Transverse colon (tissue), 4 donors: Measurements from ENCODE around the gene SPEM1. TPM values are rescaled to one million over a fixed set of nuclear protein-coding genes. Genes with fewer than 3 reads are reported as not detected.

ENCODE experiments used
- DNase-seq: peaks from one replicate; pipeline ENCODE4 v3.0.0-alpha.2; 2019
- H3K27ac ChIP-seq, 4 donors: fragments of 200-600 bp; sonication (generic); 2 replicates each; pipeline ENCODE4 v1.5.1; 2016 to 2018; ENCODE audit warnings: inconsistent platforms in 4 of 4
- H3K27me3 ChIP-seq: fragments of 200-600 bp; sonication (generic); 2 replicates; pipeline ENCODE4 v1.5.1; 2017; ENCODE audit warnings: inconsistent platforms
- H3K36me3 ChIP-seq, 4 donors: fragments of 200-600 bp; sonication (generic); 2 replicates each; pipeline ENCODE4 v1.5.1; 2017 to 2019; ENCODE audit warnings: inconsistent platforms in 4 of 4
- H3K4me1 ChIP-seq, 4 donors: fragments of 200-600 bp; sonication (generic); 2 replicates each; pipeline ENCODE4 v1.5.1; 2017 to 2020; ENCODE audit warnings: inconsistent platforms in 4 of 4
- H3K4me3 ChIP-seq, 4 donors: fragments of 200-600 bp; sonication (generic); 1 replicate in 1 of 4; 2 replicates in 3 of 4; pipeline versions ENCODE4 v1.5.1 to v1.6.1; 2017 to 2019; ENCODE audit warnings: inconsistent platforms in 4 of 4
- H3K9me3 ChIP-seq, 2 donors: fragments of 200-600 bp; sonication (generic); 2 replicates each; pipeline ENCODE4 v1.5.1; 2017 to 2019; ENCODE audit warnings: inconsistent platforms in 2 of 2
- EP300 ChIP-seq: sonication (generic); formaldehyde crosslinking; IDR thresholded peaks from one replicate; pipeline ENCODE4 v1.6.1; 2017; ENCODE audit warnings: antibody characterized with exemption, low read depth
- POLR2A ChIP-seq: fragments of 450-650 bp; IDR thresholded peaks from one replicate; pipeline ENCODE4 v1.6.1; 2016; ENCODE audit warnings: antibody characterized with exemption, mild to moderate bottlenecking, moderate library complexity
- POLR2AphosphoS5 ChIP-seq, 3 donors: sonication (generic); formaldehyde crosslinking; IDR thresholded peaks; one replicate each; pipeline ENCODE4 v1.6.1; 2016; ENCODE audit warnings: antibody characterized with exemption in 3 of 3
- whole genome bisulfite sequencing, 2 donors: methylation state at CpG; one replicate each; pipeline ENCODE4 v1.1.5; 2018; ENCODE audit warnings: low coverage in 1 of 2; 5-methylcytosine and 5-hydroxymethylcytosine counted together
- in situ Hi-C, 4 donors: fragments of 200-750 bp; cut with MboI; loops; one replicate each; pipeline versions ENCODE4 v1.15.0 to v1.15.1; 2017; ENCODE audit warnings: low sequenced_read_pairs in 3 of 4, low pct_ligation_motif_present in 1 of 4, low pct_unique_long_range_greater_than_20kb in 1 of 4
- intact Hi-C: fragments of 100-400 bp; cut with DNase I; formaldehyde crosslinking; loops from one replicate; pipeline ENCODE4 v1.15.1; 2023; ENCODE audit warnings: low total_unique reads
- total RNA-seq, 4 donors: library from RNA; depleted of rRNA; stranded (reverse); fragments of >200 nt; gene quantifications; one replicate each; pipeline ENCODE4 v1.1.0, GENCODE V29; 2016
- TF ChIP-seq, protein P1 (sequence below), 5 experiments: fragments of 200-600 bp in 3 of 5; fragments of 450-650 bp in 2 of 5; sonication (generic) in 3 of 5; IDR thresholded peaks; 1 replicate in 2 of 5; 2 replicates in 3 of 5; pipeline ENCODE4 v1.5.1; 2016 to 2017; ENCODE audit warnings: antibody characterized with exemption in 5 of 5, inconsistent platforms in 3 of 5, mild to moderate bottlenecking in 2 of 5, moderate library complexity in 1 of 5

The SPEM1 gene
- total RNA-seq, 4 donors from 2014 or later = not detected

DNA sequence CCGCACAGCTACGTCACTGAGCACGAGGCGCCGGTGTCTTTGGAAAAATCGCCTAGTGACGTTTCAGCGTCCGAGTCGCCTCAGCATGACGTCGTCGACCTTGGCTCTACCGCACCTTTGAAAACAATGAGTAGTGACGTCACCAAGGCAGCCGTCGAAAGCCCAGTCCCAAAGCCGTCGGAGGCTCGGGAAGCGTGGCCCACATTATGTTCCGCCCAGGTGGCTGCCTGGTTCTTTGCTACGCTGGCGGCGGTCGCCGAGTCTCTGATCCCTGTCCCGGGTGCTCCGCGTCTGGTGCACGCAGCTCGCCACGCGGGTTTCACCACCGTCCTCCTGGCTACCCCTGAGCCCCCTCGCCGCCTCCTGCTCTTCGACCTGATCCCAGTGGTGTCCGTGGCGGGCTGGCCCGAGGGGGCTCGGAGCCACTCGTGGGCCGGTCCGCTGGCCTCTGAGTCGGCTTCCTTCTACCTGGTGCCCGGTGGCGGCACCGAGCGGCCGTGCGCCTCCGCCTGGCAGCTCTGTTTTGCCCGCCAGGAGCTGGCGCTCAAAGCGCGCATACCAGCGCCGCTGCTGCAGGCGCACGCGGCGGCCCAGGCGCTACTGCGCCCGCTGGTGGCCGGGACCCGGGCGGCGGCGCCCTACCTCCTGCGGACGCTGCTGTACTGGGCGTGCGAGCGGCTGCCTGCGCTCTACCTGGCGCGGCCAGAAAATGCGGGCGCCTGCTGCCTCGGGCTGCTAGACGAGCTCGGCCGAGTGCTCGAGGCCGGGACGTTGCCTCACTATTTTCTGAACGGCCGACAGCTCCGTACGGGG lies 16.6 kb downstream of the SPEM1 start:
- Histone ChIP-seq H3K4me1 (peaks cover 26 to 51% (median 43%) of the 10 kb centered on the region in 4 donors), H3K4me3 (peak overlapping the region; percentile 18 to 79 (median 36)), H3K27me3 (peaks cover 40% of the 10 kb centered on the region), H3K9me3 (no peaks in the 10 kb centered on the region), H3K27ac (peak overlapping the region; percentile 82 to 90 (median 87)), H3K36me3 (no peaks in the 10 kb centered on the region)
- TF ChIP-seq POLR2AphosphoS5 (IDR thresholded peaks at IDR 0.05) (peak in 2 of 3 donors; percentile 56 to 68), POLR2A (peak; percentile 63), EP300 (no peak)
- TF ChIP-seq, protein P1, sequence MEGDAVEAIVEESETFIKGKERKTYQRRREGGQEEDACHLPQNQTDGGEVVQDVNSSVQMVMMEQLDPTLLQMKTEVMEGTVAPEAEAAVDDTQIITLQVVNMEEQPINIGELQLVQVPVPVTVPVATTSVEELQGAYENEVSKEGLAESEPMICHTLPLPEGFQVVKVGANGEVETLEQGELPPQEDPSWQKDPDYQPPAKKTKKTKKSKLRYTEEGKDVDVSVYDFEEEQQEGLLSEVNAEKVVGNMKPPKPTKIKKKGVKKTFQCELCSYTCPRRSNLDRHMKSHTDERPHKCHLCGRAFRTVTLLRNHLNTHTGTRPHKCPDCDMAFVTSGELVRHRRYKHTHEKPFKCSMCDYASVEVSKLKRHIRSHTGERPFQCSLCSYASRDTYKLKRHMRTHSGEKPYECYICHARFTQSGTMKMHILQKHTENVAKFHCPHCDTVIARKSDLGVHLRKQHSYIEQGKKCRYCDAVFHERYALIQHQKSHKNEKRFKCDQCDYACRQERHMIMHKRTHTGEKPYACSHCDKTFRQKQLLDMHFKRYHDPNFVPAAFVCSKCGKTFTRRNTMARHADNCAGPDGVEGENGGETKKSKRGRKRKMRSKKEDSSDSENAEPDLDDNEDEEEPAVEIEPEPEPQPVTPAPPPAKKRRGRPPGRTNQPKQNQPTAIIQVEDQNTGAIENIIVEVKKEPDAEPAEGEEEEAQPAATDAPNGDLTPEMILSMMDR (IDR thresholded peaks at IDR 0.05) = peak in 4 of 5 experiments; percentile 70 to 90 (median 81)
- 7% methylated on average over 87 of the region's 92 CpGs; no CpG with 5 or more reads in 1 of the 2 donors for WGBS, 2 donors
- intact Hi-C loops = loop anchor here (1.0 kb wide), 1 partner anchor 80 kb away; no protein-coding TSS in a partner anchor
- in situ Hi-C loops = loop anchor here in 2 of 4 donors (10.0 kb wide), 2 partner anchors 72 to 82 kb away; partner anchors contain the start of genes KCTD11 (in 1 of the 2) and TMEM95 (in 1 of the 2)
- DNase-seq = peak; percentile 88

DNA sequence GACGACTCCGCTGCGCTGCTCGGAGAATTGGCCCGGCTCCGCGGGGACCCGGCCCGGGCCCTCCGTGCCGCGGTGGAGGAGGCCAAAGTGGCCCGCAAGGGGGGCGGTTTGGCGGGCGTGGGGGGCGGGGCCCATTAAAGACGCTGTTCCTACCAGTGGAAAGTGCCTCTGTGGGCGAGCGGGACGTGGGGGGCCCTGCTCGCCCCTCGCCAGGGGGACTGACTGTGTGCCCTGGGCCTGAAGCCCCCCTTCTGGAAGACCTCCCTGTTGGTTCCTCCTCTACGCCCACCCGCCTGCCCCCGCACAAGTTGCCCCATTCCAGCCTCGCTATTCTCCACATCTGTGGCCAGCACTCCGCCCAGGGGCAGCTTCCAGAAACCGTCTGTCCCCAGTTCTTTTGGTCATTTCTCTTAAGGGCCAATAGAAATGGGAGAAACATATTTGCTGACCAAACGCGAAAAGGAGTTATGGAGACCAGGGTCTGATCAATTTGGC lies 17.3 kb downstream of the SPEM1 start:
- Histone ChIP-seq H3K27me3 (peaks cover 44% of the 10 kb centered on the region), H3K27ac (peak overlapping the region; percentile 82 to 90 (median 87)), H3K36me3 (no peaks in the 10 kb centered on the region), H3K9me3 (no peaks in the 10 kb centered on the region), H3K4me1 (peaks cover 26 to 51% (median 43%) of the 10 kb centered on the region in 4 donors), H3K4me3 (peak overlapping the region; percentile 14 to 79 (median 32))
- WGBS, 2 donors = 38 to 40% methylated on average over 3 to 27 of the region's 31 CpGs
- TF ChIP-seq POLR2A (no peak), POLR2AphosphoS5 (IDR thresholded peaks at IDR 0.05) (no peak), EP300 (no peak)
- TF ChIP-seq, protein P1 (IDR thresholded peaks at IDR 0.05) = no peak
- no peak for DNase-seq
- in situ Hi-C loops = loop anchor here in 2 of 4 donors (10.0 kb wide), 2 partner anchors 73 to 83 kb away; partner anchors contain the start of genes KCTD11 (in 1 of the 2) and TMEM95 (in 1 of the 2)
- intact Hi-C loops = loop anchor here (1.0 kb wide), 1 partner anchor 81 kb away; no protein-coding TSS in a partner anchor

DNA sequence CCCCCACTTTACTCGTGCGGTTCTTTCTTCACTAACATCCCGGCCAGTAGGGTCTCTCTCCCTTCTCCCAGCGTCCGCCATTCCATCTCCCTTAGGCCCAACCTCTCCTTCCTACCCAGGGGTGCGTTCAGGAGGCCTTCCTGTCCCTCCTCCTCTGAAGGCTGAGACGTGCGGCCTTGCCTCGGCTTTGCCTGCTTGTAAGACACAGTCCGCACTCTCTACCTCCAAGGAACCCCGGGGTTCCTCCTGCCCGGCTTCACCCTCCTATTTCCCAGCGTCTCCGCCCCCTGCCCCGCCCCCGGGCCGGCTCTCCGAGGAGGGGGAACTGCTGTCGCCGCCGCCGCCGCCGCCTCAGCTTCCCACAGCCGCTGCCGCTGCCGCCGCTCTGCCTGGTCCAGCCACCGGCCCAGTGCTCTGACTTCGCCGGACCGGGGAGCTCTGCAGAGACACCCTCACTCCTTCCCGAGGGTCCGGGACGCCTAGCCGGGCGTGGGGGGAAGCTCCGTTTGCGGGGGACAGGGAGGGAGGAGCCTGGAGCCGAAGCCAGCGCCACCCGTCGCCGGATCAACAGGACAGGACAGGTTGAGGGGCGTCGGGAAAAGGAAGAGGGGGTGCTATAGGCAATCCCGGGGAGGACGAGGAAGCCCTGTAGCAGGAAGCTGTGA lies 18.0 kb downstream of the SPEM1 start:
- no peaks in the 10 kb centered on the region for H3K36me3 ChIP-seq
- intact Hi-C loops = loop anchor here (1.0 to 2.0 kb wide), 2 partner anchors 47 to 82 kb away; partner anchors contain the start of gene POLR2A
- peak overlapping the region in 2 of 4 donors; percentile 6 to 79 for H3K4me3 ChIP-seq
- peak; percentile 54 for DNase-seq
- WGBS, 2 donors = 36 to 80% methylated on average over 5 to 46 of the region's 48 CpGs
- H3K4me1 ChIP-seq = peaks cover 26 to 51% (median 43%) of the 10 kb centered on the region in 4 donors
- H3K27me3 ChIP-seq = peaks cover 44% of the 10 kb centered on the region
- no peaks in the 10 kb centered on the region for H3K9me3 ChIP-seq
- in situ Hi-C loops = loop anchor here in 2 of 4 donors (10.0 kb wide), 2 partner anchors 73 to 83 kb away; partner anchors contain the start of genes KCTD11 (in 1 of the 2) and TMEM95 (in 1 of the 2)
- no peak overlapping the region for H3K27ac ChIP-seq
- TF ChIP-seq, protein P1 (IDR thresholded peaks at IDR 0.05) = no peak
- TF ChIP-seq POLR2AphosphoS5 (IDR thresholded peaks at IDR 0.05) (no peak), POLR2A (no peak), EP300 (no peak)
